Heart left ventricle (tissue), 16 donors: ENCODE measurements around the gene ZMAT5. TPM values are rescaled to one million over a fixed set of nuclear protein-coding genes. Genes with fewer than 3 reads are reported as not detected.
"Not testable (repeated sequence)": the region's sequence is repeated elsewhere in the genome, so short reads cannot be mapped to it uniquely, and the experiment has no call there.

Experiments
- ATAC-seq, 4 donors: fragments of 200-7000 bp; cut with Tn5 transposase; one replicate each; pipeline ENCODE4 v1.9.1; 2020 to 2022; ENCODE audit warnings: moderate library complexity in 4 of 4, mild to moderate bottlenecking in 3 of 4, moderate number of reproducible peaks in 1 of 4
- DNase-seq, 5 donors: peaks; one replicate each; pipeline ENCODE4 v3.0.0-alpha.2; 2020
- H3K27ac ChIP-seq, 12 donors: fragments of 200-600 bp; sonication (generic) in 4 of 12; one replicate each; pipeline versions ENCODE4 v1.5.0 to v1.8.0; 2016 to 2022; ENCODE audit warnings: mild to moderate bottlenecking in 2 of 12
- H3K27me3 ChIP-seq, 9 donors: fragments of 200-600 bp; sonication (generic) in 2 of 9; one replicate each; pipeline versions ENCODE4 v1.5.1 to v1.8.0; 2016 to 2022; ENCODE audit warnings: mild to moderate bottlenecking in 3 of 9
- H3K36me3 ChIP-seq, 9 donors: fragments of 200-600 bp; sonication (generic) in 2 of 9; one replicate each; pipeline versions ENCODE4 v1.5.0 to v1.8.0; 2018 to 2022; ENCODE audit warnings: mild to moderate bottlenecking in 2 of 9
- H3K4me1 ChIP-seq, 12 donors: fragments of 200-600 bp; sonication (generic) in 4 of 12; one replicate each; pipeline versions ENCODE4 v1.5.0 to v1.8.0; 2016 to 2022; ENCODE audit warnings: mild to moderate bottlenecking in 3 of 12
- H3K4me3 ChIP-seq, 12 donors: fragments of 200-600 bp; sonication (generic) in 4 of 12; one replicate each; pipeline versions ENCODE4 v1.5.0 to v1.8.0; 2017 to 2022; ENCODE audit warnings: mild to moderate bottlenecking in 9 of 12, moderate library complexity in 4 of 12
- H3K9me3 ChIP-seq, 12 donors: fragments of 200-600 bp; sonication (generic) in 4 of 12; one replicate each; pipeline versions ENCODE4 v1.5.0 to v1.8.0; 2016 to 2022; ENCODE audit warnings: mild to moderate bottlenecking in 1 of 12
- POLR2A ChIP-seq, 2 donors: fragments of 450-650 bp; IDR thresholded peaks; one replicate each; pipeline ENCODE4 v1.6.1; 2017; ENCODE audit warnings: antibody characterized with exemption in 2 of 2, mild to moderate bottlenecking in 2 of 2, moderate library complexity in 2 of 2
- WGBS, 4 donors: extraction: QIAGEN DNeasy Blood & Tissue Kit in 2 of 4; methylation state at CpG; one replicate each; pipeline versions ENCODE4 v1.1.5 to v1.1.7; 2013 to 2018; 5-methylcytosine and 5-hydroxymethylcytosine counted together
- intact Hi-C, 10 donors: fragments of 100-400 bp; cut with DNase I; formaldehyde crosslinking; loops; one replicate each; pipeline versions ENCODE4 v1.11.1 to v1.14.2; 2022
- polyA plus RNA-seq, 2 donors: library from polyadenylated mRNA; stranded (reverse); fragments of 200-250 nt; gene quantifications; one replicate each; pipeline ENCODE4 v1.2.3, GENCODE V29; 2013
- total RNA-seq, 9 donors: library from RNA; depleted of rRNA in 2 of 9; stranded (reverse); fragments of >200 nt in 2 of 9; fragmentation: NEBNext Ultra II Directional in 3 of 9; extraction: Animal tissue kit (Norgen Biotek cat#: 25700) in 3 of 9; gene quantifications; one replicate each; pipeline versions ENCODE4 v1.1.0 to v1.2.4, GENCODE V29; 2016 to 2023
- TF ChIP-seq, protein P1 (sequence below), 12 donors: fragments of 200-600 bp; sonication (generic) in 4 of 12; IDR thresholded peaks; one replicate each; pipeline versions ENCODE4 v1.5.0 to v1.8.0; 2018 to 2022; ENCODE audit warnings: antibody characterized with exemption in 12 of 12, mild to moderate bottlenecking in 5 of 12
- donor health status: ischemic (EF 13 %, LVEDD 7.1; RV severe dilation, severe dysfunction).
- donor health status: healthy with polysubstance abuse.
- donor health status: DM: no; HTN: yes; CAD: no.
- donor health status: DM: no; HTN: no; CAD: no.
- donor health status: ischemic (EF 25% LVEDD 6.9; RV normal size, moderate dysfunction).
- donor health status: ischemic (EF 25% LVEDD 5.7; RV mildly dilated, moderate dysfunction).
- donor health status: healthy.
- donor health status: DM: yes; HTN: yes; CAD: no.
- donor health status: ischemic (EF 35%, LVEDD 5.7; RV mildly dilated, moderate dysfunction).
- donor health status: nonischemic (EF 11% LVEDD 7.7; RV severe dilation, severe dysfunction).
- donor health status: DM: yes; HTN: yes; CAD: no.
- donor health status: PGD.
- donor health status: ischemic (EF 29% LVEDD 5.4; RV normal size, mild dysfunction).
- donor health status: nonischemic (EF 23%, LVEDD 6.1; RV moderate dilation, normal function).

Gene ZMAT5
- total and polyA plus RNA-seq, 11 donors = 19.4 to 37.2 (median 22.7) TPM

DNA sequence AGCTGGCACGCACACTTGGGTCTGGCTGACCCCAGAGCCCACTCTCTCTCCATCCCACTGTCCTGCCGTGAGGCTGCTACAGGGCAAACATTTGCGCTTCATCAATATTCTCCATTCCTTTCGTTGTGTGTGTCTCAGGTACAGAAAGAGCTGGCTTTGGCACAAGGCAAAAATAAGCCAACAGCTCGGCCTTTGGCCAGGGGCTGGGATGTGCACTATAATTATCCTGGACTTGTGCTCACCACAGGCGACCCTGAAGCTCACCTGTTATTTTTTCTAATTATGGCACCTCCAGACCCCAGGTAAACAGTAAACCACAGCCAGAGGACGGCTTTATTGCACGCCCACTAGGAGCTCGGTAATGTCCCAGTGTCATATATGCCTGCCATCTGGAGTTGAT lies 10.9 kb downstream of the ZMAT5 start:
- Histone ChIP-seq H3K4me1 (peaks cover 0 to 17% (median 8%) of the 10 kb centered on the region in 12 donors), H3K27me3 (no peaks in the 10 kb centered on the region), H3K9me3 (no peaks in the 10 kb centered on the region), H3K27ac (no peak overlapping the region), H3K4me3 (no peak overlapping the region), H3K36me3 (peaks cover 0 to 13% (median 0%) of the 10 kb centered on the region in 9 donors)
- TF ChIP-seq, protein P1, sequence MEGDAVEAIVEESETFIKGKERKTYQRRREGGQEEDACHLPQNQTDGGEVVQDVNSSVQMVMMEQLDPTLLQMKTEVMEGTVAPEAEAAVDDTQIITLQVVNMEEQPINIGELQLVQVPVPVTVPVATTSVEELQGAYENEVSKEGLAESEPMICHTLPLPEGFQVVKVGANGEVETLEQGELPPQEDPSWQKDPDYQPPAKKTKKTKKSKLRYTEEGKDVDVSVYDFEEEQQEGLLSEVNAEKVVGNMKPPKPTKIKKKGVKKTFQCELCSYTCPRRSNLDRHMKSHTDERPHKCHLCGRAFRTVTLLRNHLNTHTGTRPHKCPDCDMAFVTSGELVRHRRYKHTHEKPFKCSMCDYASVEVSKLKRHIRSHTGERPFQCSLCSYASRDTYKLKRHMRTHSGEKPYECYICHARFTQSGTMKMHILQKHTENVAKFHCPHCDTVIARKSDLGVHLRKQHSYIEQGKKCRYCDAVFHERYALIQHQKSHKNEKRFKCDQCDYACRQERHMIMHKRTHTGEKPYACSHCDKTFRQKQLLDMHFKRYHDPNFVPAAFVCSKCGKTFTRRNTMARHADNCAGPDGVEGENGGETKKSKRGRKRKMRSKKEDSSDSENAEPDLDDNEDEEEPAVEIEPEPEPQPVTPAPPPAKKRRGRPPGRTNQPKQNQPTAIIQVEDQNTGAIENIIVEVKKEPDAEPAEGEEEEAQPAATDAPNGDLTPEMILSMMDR (IDR thresholded peaks at IDR 0.05) = no peak
- TF ChIP-seq POLR2A (IDR thresholded peaks at IDR 0.05) = no peak
- 77 to 86% (median 82%) methylated on average over 9 of the region's 9 CpGs for WGBS, 4 donors
- intact Hi-C loops = no loop called here
- DNase-seq = no peak
- peak; percentile 21 to 47 (median 32) for ATAC-seq

DNA sequence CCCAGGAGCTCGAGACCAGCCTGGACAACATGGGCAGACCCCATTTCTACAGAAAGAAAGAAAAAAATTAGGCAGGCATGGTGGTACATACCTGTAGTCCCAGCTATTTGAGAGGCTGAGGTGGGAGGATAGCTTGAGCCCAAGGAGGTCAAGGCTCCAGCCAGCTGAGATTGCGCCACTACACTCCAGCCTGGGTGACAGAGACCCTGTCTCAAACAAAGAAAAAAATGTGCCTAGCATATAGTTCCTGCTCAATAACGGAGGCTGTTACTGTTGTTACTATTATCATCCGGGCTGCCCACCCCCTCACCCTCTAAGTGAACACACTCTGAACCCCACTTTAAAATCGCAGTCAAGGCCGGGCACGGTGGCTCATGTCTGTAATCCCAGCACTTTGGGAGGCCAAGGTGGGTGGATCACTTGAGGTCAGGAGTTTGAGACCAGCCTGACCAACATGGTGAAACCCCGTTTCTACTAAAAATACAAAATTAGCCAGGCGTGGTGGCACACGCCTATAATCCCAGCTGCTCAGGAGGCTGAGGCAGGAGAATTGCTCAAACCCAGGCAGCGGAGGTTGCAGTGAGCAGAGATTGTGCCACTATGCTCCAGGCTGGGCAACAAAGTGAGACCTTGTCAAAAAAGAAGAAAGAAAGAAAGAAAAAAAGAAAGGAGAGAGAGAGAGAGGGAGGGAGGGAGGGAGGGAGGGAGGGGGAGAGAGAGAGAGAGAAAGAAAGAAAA lies 12.0 kb downstream of the ZMAT5 start:
- peaks cover 0 to 19% (median 5%) of the 10 kb centered on the region in 9 donors for H3K36me3 ChIP-seq
- H3K9me3 ChIP-seq, H3K27me3 ChIP-seq, H3K4me3 ChIP-seq, ATAC-seq, intact Hi-C loops, DNase-seq, H3K27ac ChIP-seq: not testable (repeated sequence)
- H3K4me1 ChIP-seq = peaks cover 0 to 17% (median 8%) of the 10 kb centered on the region in 12 donors
- 92 to 96% (median 94%) methylated on average over 11 of the region's 11 CpGs for WGBS, 4 donors

DNA sequence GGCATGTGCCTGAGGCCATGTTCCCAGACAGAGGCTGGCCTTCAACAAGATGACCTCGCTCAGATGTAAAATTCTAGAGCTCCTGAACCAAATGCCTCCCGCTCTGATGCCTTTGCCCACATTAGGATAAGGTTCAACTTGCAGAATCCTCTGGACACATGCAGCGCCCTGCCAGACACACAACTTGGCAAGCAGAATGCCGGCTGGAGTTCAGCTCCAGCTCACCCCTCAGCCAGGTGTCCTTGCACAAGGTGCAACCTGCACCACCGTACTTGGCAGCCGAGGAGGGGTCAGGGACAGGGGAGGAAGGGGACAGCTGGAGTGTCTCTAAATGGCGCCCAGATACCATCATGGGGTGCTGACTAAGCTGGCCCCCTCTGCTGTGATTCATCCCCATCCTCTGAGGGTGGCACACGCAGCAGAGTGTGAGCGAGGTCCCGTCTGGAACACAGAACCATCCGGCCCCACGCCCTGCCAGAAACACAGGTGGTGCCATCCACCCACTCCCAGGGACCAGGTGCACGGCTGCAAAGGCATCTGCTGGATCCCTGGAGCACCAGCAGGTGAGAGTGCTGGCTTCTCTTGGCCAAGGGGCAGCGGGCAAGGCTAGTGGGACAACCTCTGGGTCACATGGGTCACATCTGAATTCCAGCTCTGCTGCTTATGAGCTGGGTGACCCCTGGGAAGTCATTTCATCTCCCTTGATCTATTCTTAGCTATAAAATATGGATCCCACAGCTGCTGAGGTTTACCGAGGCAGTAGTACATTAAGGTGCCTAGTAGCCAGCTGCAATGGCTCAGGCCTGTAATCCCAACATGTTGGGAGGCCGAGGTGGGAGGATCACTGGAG lies 12.8 kb downstream of the ZMAT5 start:
- no peaks in the 10 kb centered on the region for H3K27me3 ChIP-seq
- H3K27ac ChIP-seq = no peak overlapping the region
- no peaks in the 10 kb centered on the region for H3K9me3 ChIP-seq
- no peak for ATAC-seq
- no peak for TF ChIP-seq POLR2A (IDR thresholded peaks at IDR 0.05)
- TF ChIP-seq, protein P1 (IDR thresholded peaks at IDR 0.05) = no peak
- WGBS, 4 donors = 81 to 95% (median 93%) methylated on average over 13 to 16 of the region's 16 CpGs
- DNase-seq = no peak
- H3K4me3 ChIP-seq = no peak overlapping the region
- peaks cover 0 to 20% (median 5%) of the 10 kb centered on the region in 9 donors for H3K36me3 ChIP-seq
- peaks cover 0 to 17% (median 6%) of the 10 kb centered on the region in 12 donors for H3K4me1 ChIP-seq
- intact Hi-C loops = no loop called here

DNA sequence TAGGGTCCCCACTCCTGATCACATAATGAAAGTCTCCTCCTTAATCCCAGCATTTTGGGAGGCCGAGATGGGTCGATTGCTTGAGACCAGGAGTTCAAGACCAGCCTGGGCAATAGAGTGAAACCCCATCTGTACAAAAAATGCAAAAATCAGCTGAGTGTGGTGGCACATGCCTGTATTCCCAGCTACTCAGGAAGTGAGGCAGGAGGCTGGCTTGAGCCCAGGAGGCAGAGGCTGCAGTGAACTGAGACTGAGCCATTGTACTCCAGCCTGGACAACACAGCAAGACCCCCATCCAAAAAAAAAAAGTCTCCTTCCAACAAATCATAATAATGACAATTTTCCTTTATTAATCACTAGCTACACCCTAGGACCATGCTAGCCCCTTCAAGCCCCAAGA lies 15.1 kb downstream of the ZMAT5 start:
- H3K27me3 ChIP-seq = no peaks in the 10 kb centered on the region
- intact Hi-C loops = no loop called here
- no peak for DNase-seq
- 94 to 100% (median 98%) methylated on average over 2 of the region's 2 CpGs for WGBS, 4 donors
- H3K9me3 ChIP-seq = no peaks in the 10 kb centered on the region
- peak overlapping the region in 1 of 12 donors; percentile 27 for H3K27ac ChIP-seq
- TF ChIP-seq, protein P1 (IDR thresholded peaks at IDR 0.05) = no peak
- no peak for TF ChIP-seq POLR2A (IDR thresholded peaks at IDR 0.05)
- no peak for ATAC-seq
- peaks cover 0 to 40% (median 24%) of the 10 kb centered on the region in 9 donors for H3K36me3 ChIP-seq
- no peak overlapping the region for H3K4me3 ChIP-seq
- peaks cover 0 to 13% (median 0%) of the 10 kb centered on the region in 12 donors for H3K4me1 ChIP-seq
